GM12878 (cell line): Measurements from ENCODE around the gene SLC39A6. TPM values are rescaled to one million over a fixed set of nuclear protein-coding genes. Genes with fewer than 3 reads are reported as not detected.
A peak's percentile ranks its signal among the peaks of the same experiment; 100 is the strongest.

Experiments used
- ATAC-seq: fragments of 200-7000 bp; cut with Tn5 transposase; 3 replicates; pipeline ENCODE4 v1.9.1; 2020; ENCODE audit warnings: mild to moderate bottlenecking, moderate library complexity
- BruUV-seq: library from RNA; stranded (reverse); fragments of 400-500 nt; replicated peaks from 2 replicates; lab custom pipeline; 2021; lab: Mats Ljungman, UMichigan
- CTCF ChIA-PET: fragments of 300-600 bp; sonication (Branson Sonifier 250); formaldehyde crosslinking; extraction: SDS; loops from one replicate; lab custom pipeline; 2021; ENCODE audit warnings: inconsistent platforms; lab: Yijun Ruan, JAX
- POLR2A ChIA-PET: fragments of 350-600 bp; formaldehyde crosslinking; extraction: SDS; loops from one replicate; lab custom pipeline; 2021; ENCODE audit warnings: inconsistent platforms; lab: Charles Lee
- RAD21 ChIA-PET: fragments of 300-600 bp; sonication (Branson Sonifier 250); formaldehyde crosslinking; loops from one replicate; lab custom pipeline; 2023; ENCODE audit warnings: antibody characterized with exemption; ENCODE audit not compliant: unreplicated experiment; lab: Charles Lee
- SMC1A ChIA-PET: fragments of 300-600 bp; sonication (Branson Sonifier 250); formaldehyde crosslinking; loops from one replicate; lab custom pipeline; 2023; ENCODE audit not compliant: unreplicated experiment, uncharacterized antibody; lab: Charles Lee
- DNase-seq: peaks from one replicate; pipeline ENCODE4 v3.0.0-alpha.2; 2011; ENCODE audit warnings: low read depth, low spot score
- FAIRE-seq: peaks from 3 replicates; lab custom pipeline; 2011; peaks lifted over from hg19 to GRCh38; lab: Jason Lieb, UNC
- H2AFZ ChIP-seq: 2 replicates; pipeline ENCODE4 v1.6.0; 2011; ENCODE audit warnings: low read depth, low read length, control low read depth; ENCODE audit not compliant: control insufficient read depth
- H3K27ac ChIP-seq: 2 replicates; pipeline ENCODE4 v1.5.1; 2011; ENCODE audit warnings: control low read depth; ENCODE audit not compliant: control insufficient read depth, insufficient read depth
- H3K27me3 ChIP-seq, 2 experiments: replicated peaks in 1 of 2; 2 replicates each; pipeline versions ENCODE4 v1.6.0 to v1.6.1; 2011; ENCODE audit warnings: low read length in 1 of 2; ENCODE audit not compliant: control insufficient read depth in 2 of 2, insufficient read depth in 2 of 2
- H3K36me3 ChIP-seq, 2 experiments: 2 replicates each; pipeline ENCODE4 v1.5.1; 2011; ENCODE audit warnings: low read length in 1 of 2; ENCODE audit not compliant: control insufficient read depth in 2 of 2, insufficient read depth in 2 of 2
- H3K4me1 ChIP-seq: 2 replicates; pipeline ENCODE4 v1.6.1; 2011; ENCODE audit warnings: mild to moderate bottlenecking, low read length, moderate library complexity, mixed read lengths; ENCODE audit not compliant: control insufficient read depth, insufficient read depth
- H3K4me2 ChIP-seq: 2 replicates; pipeline ENCODE4 v1.6.0; 2011; ENCODE audit warnings: control low read depth; ENCODE audit not compliant: control insufficient read depth, insufficient read depth
- H3K4me3 ChIP-seq: fragments of 200-600 bp; sonication (generic); 2 replicates; pipeline ENCODE4 v1.5.1; 2016
- H3K79me2 ChIP-seq: 2 replicates; pipeline ENCODE4 v1.6.0; 2011; ENCODE audit warnings: low read length; ENCODE audit not compliant: control insufficient read depth, insufficient read depth
- H3K9ac ChIP-seq: 2 replicates; pipeline ENCODE4 v1.8.0; 2011; ENCODE audit warnings: low read length, control low read depth, mixed read lengths; ENCODE audit not compliant: control insufficient read depth, insufficient read depth
- H3K9me3 ChIP-seq: replicated peaks from 3 replicates; pipeline ENCODE4 v1.5.1; 2011; ENCODE audit warnings: mild to moderate bottlenecking, low read length; ENCODE audit not compliant: control insufficient read depth, insufficient read depth
- H4K20me1 ChIP-seq: 2 replicates; pipeline ENCODE4 v1.6.0; 2011; ENCODE audit not compliant: control insufficient read depth, insufficient read depth
- CHD1 ChIP-seq: IDR thresholded peaks from 2 replicates; pipeline ENCODE4 v1.6.1; 2012; ENCODE audit warnings: low read depth, low read length, improper control_type of control experiment
- ETV6 ChIP-seq, 2 experiments: fragments of 450-650 bp in 1 of 2; IDR thresholded peaks in 1 of 2; conservative IDR thresholded peaks in 1 of 2; 2 replicates each; pipeline ENCODE4 v1.6.1; 2014; ENCODE audit warnings: antibody characterized with exemption in 1 of 2, borderline replicate concordance in 1 of 2, low read depth in 1 of 2, mild to moderate bottlenecking in 1 of 2, moderate library complexity in 1 of 2
- GATAD2B ChIP-seq: fragments of 450-650 bp; conservative IDR thresholded peaks from 2 replicates; pipeline ENCODE4 v1.6.1; 2017; ENCODE audit warnings: low read depth, mild to moderate bottlenecking, moderate library complexity
- HDAC2 ChIP-seq: fragments of 200-600 bp; sonication (generic); IDR thresholded peaks from 2 replicates; pipeline ENCODE4 v1.6.1; 2017
- HDGF ChIP-seq: fragments of 450-650 bp; IDR thresholded peaks from 2 replicates; pipeline ENCODE4 v1.6.1; 2016; ENCODE audit warnings: antibody characterized with exemption
- JUNB ChIP-seq: IDR thresholded peaks from 2 replicates; pipeline ENCODE4 v1.6.1; 2016; ENCODE audit warnings: antibody characterized with exemption, mild to moderate bottlenecking
- RAD51 ChIP-seq: fragments of 450-650 bp; IDR thresholded peaks from 2 replicates; pipeline ENCODE4 v1.6.1; 2016; ENCODE audit warnings: moderate library complexity, mild to moderate bottlenecking, inconsistent platforms
- STAT1 ChIP-seq: fragments of 450-650 bp; conservative IDR thresholded peaks from 2 replicates; pipeline ENCODE4 v1.6.1; 2014; ENCODE audit warnings: antibody characterized with exemption, mild to moderate bottlenecking
- WGBS: methylation state at CpG from one replicate; pipeline ENCODE4 v1.1.6; 2016; ENCODE audit warnings: low lambda C conversion rate; ENCODE audit not compliant: insufficient replicate concordance, insufficient coverage; ENCODE audit errors: missing lambda C conversion rate; 5-methylcytosine and 5-hydroxymethylcytosine counted together
- in situ Hi-C: fragments of 300-500 bp; cut with MboI; formaldehyde crosslinking; loops from 9 replicates; pipeline ENCODE4 v1.14.3; 2018; ENCODE audit warnings: mixed read lengths
- intact Hi-C: fragments of 100-400 bp; cut with micrococcal nuclease; formaldehyde crosslinking; loops from one replicate; pipeline ENCODE4 v1.14.2; 2022; ENCODE audit not compliant: unreplicated experiment
- polyA plus RNA-seq, 11 experiments: library from polyadenylated mRNA; depleted of rRNA in 4 of 11; unstranded in 6 of 11; stranded (reverse) in 5 of 11; fragments of >200 nt; fragmentation: Nextera tagmentation in 4 of 11; fragmentation: Illumina TruSeq in 1 of 11; extraction: Ambion mirVana in 4 of 11; extraction: Trizol in 1 of 11; gene quantifications; 1 replicate in 1 of 11; 2 replicates in 10 of 11; pipeline versions ENCODE4 v1.2.1 to v1.2.3, GENCODE V29; 2011 to 2016; ENCODE audit warnings: inconsistent platforms in 2 of 11, missing spikeins in 2 of 11, low read depth in 1 of 11
- total RNA-seq, 4 experiments: library from RNA; depleted of rRNA in 3 of 4; stranded (reverse); fragments of >200 nt in 3 of 4; fragmentation: Illumina TruSeq in 1 of 4; extraction: Trizol in 1 of 4; gene quantifications; 2 replicates each; pipeline versions ENCODE4 v1.2.1 to v1.2.3, GENCODE V29; 2013 to 2021
- TF ChIP-seq, protein P1 (sequence below): fragments of 450-650 bp; IDR thresholded peaks from 2 replicates; pipeline ENCODE4 v1.6.1; 2017; ENCODE audit warnings: borderline replicate concordance
- TF ChIP-seq, protein P2 (sequence below): IDR thresholded peaks from 2 replicates; pipeline ENCODE4 v1.6.1; 2012; ENCODE audit warnings: mild to moderate bottlenecking, low read depth, low read length
- TF ChIP-seq, protein P3 (sequence below): fragments of 450-650 bp; IDR thresholded peaks from 2 replicates; pipeline ENCODE4 v1.6.1; 2016; ENCODE audit warnings: mild to moderate bottlenecking

Gene SLC39A6
- total and polyA plus RNA-seq, 10 of the 15 experiments (the other 5 are each of a cell fraction or from before 2014, with no cell fraction given): 12.4 to 65.9 (median 41.3) TPM

DNA sequence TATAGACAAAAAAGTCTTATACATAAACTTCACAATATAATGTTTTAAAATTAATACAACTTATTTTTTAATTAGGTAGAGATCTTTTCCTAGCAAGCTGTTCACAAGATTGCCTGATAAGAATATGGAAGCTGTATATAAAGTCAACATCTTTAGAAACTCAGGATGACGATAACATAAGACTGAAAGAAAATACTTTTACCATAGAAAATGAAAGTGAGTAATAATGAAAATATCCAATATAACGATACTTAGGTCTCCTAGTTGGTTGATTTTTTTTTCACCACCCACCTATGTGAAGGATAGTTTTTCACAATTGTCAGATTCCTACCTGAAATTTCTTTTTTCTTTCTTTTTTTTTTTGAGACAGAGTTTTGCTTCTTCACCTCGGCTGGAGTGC is 13.6 kb upstream of the SLC39A6 start:
- ATAC-seq (peak; percentile 18; the same call in 1 of the 3 replicates), FAIRE-seq (no peak), DNase-seq (no peak)
- ChIA-PET CTCF (interaction anchor here (0.5 to 1.0 kb wide), 2 partner anchors 14 to 426 kb away, joined by 3 to 5 read pairs; partner anchors contain the start of gene SLC39A6), SMC1A (interaction anchor here (1.3 kb wide), 1 partner anchor 9 kb away, joined by 3 read pairs; no protein-coding TSS in a partner anchor), POLR2A (interaction anchor here (1.5 kb wide), 1 partner anchor 19 kb away, joined by 6 read pairs; no protein-coding TSS in a partner anchor), RAD21 (no interaction called here)
- Histone ChIP-seq H3K9ac (no peak overlapping the region), H3K36me3 (peaks cover 3 to 37% of the 10 kb centered on the region in 2 experiments), H4K20me1 (no peaks in the 10 kb centered on the region), H3K79me2 (no peaks in the 10 kb centered on the region; the same call in 1 of the 2 replicates), H3K27ac (no peak overlapping the region), H3K4me1 (no peaks in the 10 kb centered on the region), H3K4me3 (no peak overlapping the region), H2AFZ (no peak overlapping the region), H3K9me3 (no peaks in the 10 kb centered on the region), H3K27me3 (no peaks in the 10 kb centered on the region), H3K4me2 (no peak overlapping the region)
- intact Hi-C loops (no loop called here), in situ Hi-C loops (no loop called here)
- no TSS peak for BruUV-seq
- TF ChIP-seq JUNB (peak; percentile 41; the same call in 1 of the 2 replicates), GATAD2B (no peak)
- 30% methylated on average over 3 of the region's 3 CpGs for WGBS

DNA sequence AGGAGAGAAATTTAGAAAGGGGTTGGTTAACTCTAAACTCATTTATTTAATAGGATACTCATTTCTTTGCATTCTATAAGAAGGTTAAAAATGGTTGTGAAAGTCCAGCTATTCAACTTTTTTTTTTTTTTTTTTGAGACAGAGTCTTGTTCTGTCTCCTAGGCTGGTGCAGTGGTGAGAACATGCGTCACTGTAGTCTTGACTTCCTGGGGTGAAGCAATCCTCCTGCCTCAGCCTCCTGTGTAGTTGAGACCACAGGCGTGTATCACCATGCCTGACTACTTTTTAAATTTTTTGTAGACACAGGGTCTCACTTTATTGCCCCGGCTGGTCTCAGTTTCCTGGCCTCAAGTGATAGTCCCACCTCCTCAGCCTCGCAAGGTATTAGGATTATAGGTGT is 12.4 kb upstream of the SLC39A6 start:
- no TSS peak for BruUV-seq
- Histone ChIP-seq H3K36me3 (peaks cover 2 to 30% of the 10 kb centered on the region in 2 experiments), H3K9me3 (no peaks in the 10 kb centered on the region), H3K4me1 (no peaks in the 10 kb centered on the region), H3K4me3 (no peak overlapping the region), H3K4me2 (no peak overlapping the region), H3K79me2 (no peaks in the 10 kb centered on the region; the same call in 1 of the 2 replicates), H3K9ac (no peak overlapping the region), H4K20me1 (no peaks in the 10 kb centered on the region), H2AFZ (no peak overlapping the region), H3K27ac (no peak overlapping the region), H3K27me3 (no peaks in the 10 kb centered on the region)
- FAIRE-seq: no peak
- no peak for DNase-seq
- ChIA-PET RAD21 (no interaction called here), SMC1A (interaction anchor here (1.2 to 1.4 kb wide), 2 partner anchors 11 to 25 kb away, joined by 3 to 4 read pairs; no protein-coding TSS in a partner anchor), POLR2A (interaction anchor here (0.7 kb wide), 1 partner anchor 56 kb away, joined by 4 read pairs; no protein-coding TSS in a partner anchor), CTCF (no interaction called here)
- 88% methylated on average over 4 of the region's 4 CpGs for WGBS
- intact Hi-C loops (no loop called here), in situ Hi-C loops (no loop called here)
- ATAC-seq: no peak
- TF ChIP-seq, protein P1, sequence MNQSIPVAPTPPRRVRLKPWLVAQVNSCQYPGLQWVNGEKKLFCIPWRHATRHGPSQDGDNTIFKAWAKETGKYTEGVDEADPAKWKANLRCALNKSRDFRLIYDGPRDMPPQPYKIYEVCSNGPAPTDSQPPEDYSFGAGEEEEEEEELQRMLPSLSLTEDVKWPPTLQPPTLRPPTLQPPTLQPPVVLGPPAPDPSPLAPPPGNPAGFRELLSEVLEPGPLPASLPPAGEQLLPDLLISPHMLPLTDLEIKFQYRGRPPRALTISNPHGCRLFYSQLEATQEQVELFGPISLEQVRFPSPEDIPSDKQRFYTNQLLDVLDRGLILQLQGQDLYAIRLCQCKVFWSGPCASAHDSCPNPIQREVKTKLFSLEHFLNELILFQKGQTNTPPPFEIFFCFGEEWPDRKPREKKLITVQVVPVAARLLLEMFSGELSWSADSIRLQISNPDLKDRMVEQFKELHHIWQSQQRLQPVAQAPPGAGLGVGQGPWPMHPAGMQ: no peak
- TF ChIP-seq HDGF: no peak
- no peak for TF ChIP-seq CHD1
- no peak for TF ChIP-seq RAD51
- TF ChIP-seq ETV6 (conservative IDR thresholded peaks at IDR 0.05 in 1 of 2, IDR thresholded peaks at IDR 0.05 in 1 of 2; ENCODE audit: borderline replicate concordance in 1 of 2, low read depth in 1 of 2): no peak
- TF ChIP-seq HDAC2: no peak
- TF ChIP-seq, protein P2, sequence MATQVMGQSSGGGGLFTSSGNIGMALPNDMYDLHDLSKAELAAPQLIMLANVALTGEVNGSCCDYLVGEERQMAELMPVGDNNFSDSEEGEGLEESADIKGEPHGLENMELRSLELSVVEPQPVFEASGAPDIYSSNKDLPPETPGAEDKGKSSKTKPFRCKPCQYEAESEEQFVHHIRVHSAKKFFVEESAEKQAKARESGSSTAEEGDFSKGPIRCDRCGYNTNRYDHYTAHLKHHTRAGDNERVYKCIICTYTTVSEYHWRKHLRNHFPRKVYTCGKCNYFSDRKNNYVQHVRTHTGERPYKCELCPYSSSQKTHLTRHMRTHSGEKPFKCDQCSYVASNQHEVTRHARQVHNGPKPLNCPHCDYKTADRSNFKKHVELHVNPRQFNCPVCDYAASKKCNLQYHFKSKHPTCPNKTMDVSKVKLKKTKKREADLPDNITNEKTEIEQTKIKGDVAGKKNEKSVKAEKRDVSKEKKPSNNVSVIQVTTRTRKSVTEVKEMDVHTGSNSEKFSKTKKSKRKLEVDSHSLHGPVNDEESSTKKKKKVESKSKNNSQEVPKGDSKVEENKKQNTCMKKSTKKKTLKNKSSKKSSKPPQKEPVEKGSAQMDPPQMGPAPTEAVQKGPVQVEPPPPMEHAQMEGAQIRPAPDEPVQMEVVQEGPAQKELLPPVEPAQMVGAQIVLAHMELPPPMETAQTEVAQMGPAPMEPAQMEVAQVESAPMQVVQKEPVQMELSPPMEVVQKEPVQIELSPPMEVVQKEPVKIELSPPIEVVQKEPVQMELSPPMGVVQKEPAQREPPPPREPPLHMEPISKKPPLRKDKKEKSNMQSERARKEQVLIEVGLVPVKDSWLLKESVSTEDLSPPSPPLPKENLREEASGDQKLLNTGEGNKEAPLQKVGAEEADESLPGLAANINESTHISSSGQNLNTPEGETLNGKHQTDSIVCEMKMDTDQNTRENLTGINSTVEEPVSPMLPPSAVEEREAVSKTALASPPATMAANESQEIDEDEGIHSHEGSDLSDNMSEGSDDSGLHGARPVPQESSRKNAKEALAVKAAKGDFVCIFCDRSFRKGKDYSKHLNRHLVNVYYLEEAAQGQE: no peak
- no peak for TF ChIP-seq STAT1
- TF ChIP-seq, protein P3, sequence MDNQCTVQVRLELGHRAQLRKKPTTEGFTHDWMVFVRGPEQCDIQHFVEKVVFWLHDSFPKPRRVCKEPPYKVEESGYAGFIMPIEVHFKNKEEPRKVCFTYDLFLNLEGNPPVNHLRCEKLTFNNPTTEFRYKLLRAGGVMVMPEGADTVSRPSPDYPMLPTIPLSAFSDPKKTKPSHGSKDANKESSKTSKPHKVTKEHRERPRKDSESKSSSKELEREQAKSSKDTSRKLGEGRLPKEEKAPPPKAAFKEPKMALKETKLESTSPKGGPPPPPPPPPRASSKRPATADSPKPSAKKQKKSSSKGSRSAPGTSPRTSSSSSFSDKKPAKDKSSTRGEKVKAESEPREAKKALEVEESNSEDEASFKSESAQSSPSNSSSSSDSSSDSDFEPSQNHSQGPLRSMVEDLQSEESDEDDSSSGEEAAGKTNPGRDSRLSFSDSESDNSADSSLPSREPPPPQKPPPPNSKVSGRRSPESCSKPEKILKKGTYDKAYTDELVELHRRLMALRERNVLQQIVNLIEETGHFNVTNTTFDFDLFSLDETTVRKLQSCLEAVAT: no peak
